ENCODE results near the gene HIPK1. TPM values are rescaled to one million over a fixed set of nuclear protein-coding genes. Genes with fewer than 3 reads are reported as not detected.

HIPK1 gene
- total and polyA plus RNA-seq, 12 donors, result 7.8 to 91.0 (median 61.2) TPM

DNA sequence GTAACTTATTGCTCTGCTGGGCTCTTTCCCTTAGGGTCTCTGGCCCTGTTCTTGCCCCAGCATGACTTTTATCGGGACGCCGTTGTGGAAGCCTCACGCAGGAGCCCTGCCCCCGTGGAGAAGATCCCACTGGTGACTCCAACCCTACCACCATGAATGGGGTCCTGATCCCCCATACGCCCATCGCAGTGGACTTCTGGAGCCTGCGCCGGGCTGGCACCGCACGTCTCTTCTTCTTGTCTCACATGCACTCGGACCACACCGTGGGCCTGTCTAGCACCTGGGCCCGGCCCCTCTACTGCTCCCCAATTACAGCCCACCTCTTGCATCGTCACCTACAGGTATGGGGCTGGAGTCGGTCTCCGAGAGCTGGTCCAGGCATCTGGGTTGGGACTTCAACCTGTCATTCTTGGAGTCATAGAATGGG lies 23.7 kb upstream of the HIPK1 start:
- no peak for DNase-seq

DNA sequence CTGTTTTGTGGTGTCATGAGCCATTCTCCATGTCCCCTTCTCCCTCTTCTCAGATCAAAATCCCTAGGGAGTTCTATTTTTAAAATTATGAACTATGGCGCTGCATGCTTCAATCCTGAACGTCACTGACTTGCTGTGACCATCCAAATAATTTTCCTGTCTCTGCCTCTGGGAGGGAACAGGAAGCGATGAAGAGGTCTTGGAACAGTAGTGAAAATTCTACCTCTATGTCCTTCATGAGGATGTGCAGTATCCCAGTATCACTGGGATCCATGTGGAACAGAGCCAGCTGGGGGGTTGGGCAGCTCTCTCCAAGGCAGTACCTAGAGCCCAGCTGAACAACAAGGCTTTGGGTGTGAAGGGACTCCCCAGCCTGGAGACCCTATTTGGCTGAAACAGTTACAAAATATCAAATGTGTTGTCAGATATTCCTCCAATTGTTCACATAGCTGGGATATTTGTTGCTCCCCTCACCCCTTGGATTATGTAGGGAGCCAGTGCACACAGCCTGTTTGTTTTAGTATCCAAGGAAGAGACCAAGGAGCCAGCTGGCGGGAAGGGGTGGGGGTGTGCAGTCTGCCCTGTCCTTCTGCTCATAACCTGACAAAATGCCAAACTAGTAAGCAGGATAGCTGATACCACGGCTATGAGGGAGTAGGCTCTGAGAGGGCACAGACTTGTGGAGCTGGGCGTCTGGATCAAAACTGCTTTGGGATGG lies 16.4 kb upstream of the HIPK1 start:
- H3K9me3 ChIP-seq, result no peaks in the 10 kb centered on the region
- H3K4me3 ChIP-seq, result peak overlapping the region in 2 of 10 donors; percentile 6 to 21
- ATAC-seq (peak; percentile 78 to 94 (median 90)), DNase-seq (peak; percentile 42 to 60)
- H3K36me3 ChIP-seq, result peaks cover 0 to 52% (median 11%) of the 10 kb centered on the region in 9 donors
- intact Hi-C loops (cut with DNase I), result loop anchor here in 2 of 10 donors (2.0 kb wide), 1 partner anchor 16 kb away; the partner anchor contains the start of gene HIPK1 (in 2 of the 2)
- WGBS, 2 donors, result 15 to 19% methylated on average over 6 of the region's 6 CpGs
- TF ChIP-seq, protein P1, sequence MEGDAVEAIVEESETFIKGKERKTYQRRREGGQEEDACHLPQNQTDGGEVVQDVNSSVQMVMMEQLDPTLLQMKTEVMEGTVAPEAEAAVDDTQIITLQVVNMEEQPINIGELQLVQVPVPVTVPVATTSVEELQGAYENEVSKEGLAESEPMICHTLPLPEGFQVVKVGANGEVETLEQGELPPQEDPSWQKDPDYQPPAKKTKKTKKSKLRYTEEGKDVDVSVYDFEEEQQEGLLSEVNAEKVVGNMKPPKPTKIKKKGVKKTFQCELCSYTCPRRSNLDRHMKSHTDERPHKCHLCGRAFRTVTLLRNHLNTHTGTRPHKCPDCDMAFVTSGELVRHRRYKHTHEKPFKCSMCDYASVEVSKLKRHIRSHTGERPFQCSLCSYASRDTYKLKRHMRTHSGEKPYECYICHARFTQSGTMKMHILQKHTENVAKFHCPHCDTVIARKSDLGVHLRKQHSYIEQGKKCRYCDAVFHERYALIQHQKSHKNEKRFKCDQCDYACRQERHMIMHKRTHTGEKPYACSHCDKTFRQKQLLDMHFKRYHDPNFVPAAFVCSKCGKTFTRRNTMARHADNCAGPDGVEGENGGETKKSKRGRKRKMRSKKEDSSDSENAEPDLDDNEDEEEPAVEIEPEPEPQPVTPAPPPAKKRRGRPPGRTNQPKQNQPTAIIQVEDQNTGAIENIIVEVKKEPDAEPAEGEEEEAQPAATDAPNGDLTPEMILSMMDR (IDR thresholded peaks at IDR 0.05), result no peak
- no peaks in the 10 kb centered on the region for H3K27me3 ChIP-seq
- peak overlapping the region; percentile 39 to 86 (median 72) for H3K27ac ChIP-seq
- H3K4me1 ChIP-seq, result peaks cover 0 to 20% (median 14%) of the 10 kb centered on the region in 9 donors

More for the DNA sequence above, 23.7 kb upstream of the HIPK1 start:
- 0% methylated on average over 17 of the region's 17 CpGs for WGBS, 2 donors
- Histone ChIP-seq H3K36me3 (peaks cover 0 to 59% (median 7%) of the 10 kb centered on the region in 9 donors), H3K27ac (peak overlapping the region in 9 of 10 donors; percentile 86 to 95 (median 92)), H3K4me1 (peaks cover 0 to 49% (median 24%) of the 10 kb centered on the region in 9 donors), H3K27me3 (no peaks in the 10 kb centered on the region), H3K4me3 (peak overlapping the region; percentile 58 to 86 (median 78)), H3K9me3 (no peaks in the 10 kb centered on the region)
- TF ChIP-seq, protein P1 (IDR thresholded peaks at IDR 0.05), result peak in 1 of 9 donors; percentile 5
- peak in 2 of 8 donors; percentile 0 to 8 for ATAC-seq
- intact Hi-C loops (cut with DNase I), result loop anchor here in 8 of 10 donors (1.0 to 10.0 kb wide), 7 partner anchors 23 to 151 kb away; partner anchors contain the start of genes HIPK1 (in 7 of the 8), PHTF1 (in 2 of the 8) and RSBN1 (in 2 of the 8)

DNA sequence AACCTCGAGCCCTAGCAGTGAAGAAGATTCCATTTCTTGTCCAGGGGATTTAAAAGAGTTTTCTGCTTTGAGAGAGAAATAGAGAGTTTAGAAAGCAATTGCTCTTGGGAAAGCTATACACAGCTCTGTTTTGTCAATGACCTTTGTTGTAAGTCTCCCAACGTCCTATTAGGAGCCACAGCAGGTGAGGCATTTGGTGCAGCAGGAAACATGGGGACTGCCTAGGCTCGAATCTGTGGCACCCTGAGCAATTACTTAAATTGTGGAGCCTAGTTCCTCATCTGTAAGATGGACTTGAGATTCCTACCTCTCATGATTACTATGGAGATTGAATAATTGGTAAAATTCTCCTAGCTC lies 15.8 kb upstream of the HIPK1 start:
- H3K4me1 ChIP-seq, result peaks cover 0 to 20% (median 14%) of the 10 kb centered on the region in 9 donors
- H3K9me3 ChIP-seq, result no peaks in the 10 kb centered on the region
- intact Hi-C loops (cut with DNase I), result loop anchor here in 2 of 10 donors (2.0 kb wide), 1 partner anchor 16 kb away; the partner anchor contains the start of gene HIPK1 (in 2 of the 2)
- TF ChIP-seq, protein P1 (IDR thresholded peaks at IDR 0.05), result no peak
- peaks cover 0 to 46% (median 11%) of the 10 kb centered on the region in 9 donors for H3K36me3 ChIP-seq
- H3K4me3 ChIP-seq, result peak overlapping the region in 2 of 10 donors; percentile 6 to 21
- ATAC-seq, result peak in 5 of 8 donors; percentile 3 to 56 (median 18)
- 18 to 27% methylated on average over 3 of the region's 3 CpGs for WGBS, 2 donors
- DNase-seq, result no peak
- peak overlapping the region; percentile 39 to 86 (median 72) for H3K27ac ChIP-seq
- H3K27me3 ChIP-seq, result no peaks in the 10 kb centered on the region

DNA sequence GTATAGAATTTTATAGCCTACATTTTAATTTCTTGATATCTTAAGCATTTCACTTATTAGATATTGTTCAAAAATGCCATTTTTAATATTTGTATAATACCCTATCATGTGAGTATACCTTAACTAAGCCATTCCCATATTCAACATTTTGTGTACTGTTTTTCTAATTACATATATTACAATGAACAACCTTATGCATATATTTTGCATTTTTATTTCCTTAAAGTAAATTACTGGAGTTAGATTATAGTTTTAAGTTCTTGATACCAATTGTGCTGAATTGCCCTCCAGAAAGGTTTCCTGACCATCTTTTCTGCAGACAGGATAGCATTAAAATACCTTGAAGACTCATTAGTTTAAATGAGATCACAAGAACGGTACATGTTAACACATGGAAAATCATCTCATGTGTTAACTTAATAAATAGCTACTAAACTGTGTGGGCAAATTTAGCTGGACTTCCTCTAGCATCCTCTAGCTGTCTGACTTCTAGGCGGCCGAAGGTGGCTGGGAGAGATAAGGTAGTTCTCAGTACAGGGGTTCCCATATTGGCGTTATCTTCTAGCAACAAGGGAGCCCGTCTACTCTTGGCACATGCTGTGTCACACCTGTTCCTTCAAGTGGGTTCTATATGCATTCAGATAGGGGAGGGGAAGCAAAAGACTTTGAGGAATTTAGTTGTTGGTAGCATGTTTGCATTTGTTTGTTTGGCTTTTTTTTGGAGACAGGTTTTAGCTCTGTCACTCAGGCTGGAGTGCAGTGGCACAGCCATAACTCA lies 15.0 kb upstream of the HIPK1 start:
- Histone ChIP-seq H3K36me3 (peaks cover 0 to 38% (median 11%) of the 10 kb centered on the region in 9 donors), H3K27ac (peak overlapping the region in 1 of 10 donors; percentile 77), H3K4me1 (peaks cover 0 to 20% (median 14%) of the 10 kb centered on the region in 9 donors), H3K9me3 (no peaks in the 10 kb centered on the region), H3K27me3 (no peaks in the 10 kb centered on the region), H3K4me3 (no peak overlapping the region)
- ATAC-seq (no peak), DNase-seq (no peak)
- TF ChIP-seq, protein P1 (IDR thresholded peaks at IDR 0.05), result no peak
- intact Hi-C loops (cut with DNase I), result loop anchor here in 2 of 10 donors (2.0 kb wide), 1 partner anchor 15 kb away; the partner anchor contains the start of gene HIPK1 (in 2 of the 2)
- WGBS, 2 donors, result 67 to 75% methylated on average over 5 of the region's 5 CpGs
